GM15510 (cell line): ENCODE measurements around the gene C7.

ENCODE experiments used
- POLR2A ChIP-seq: IDR thresholded peaks from 3 replicates; pipeline ENCODE4 v1.6.1; 2011; ENCODE audit warnings: borderline replicate concordance; ENCODE audit not compliant: insufficient read length; ENCODE audit errors: extremely low read depth

C7 gene

GRCh38 chr5:40976041-40976440 is 66.7 kb downstream of the C7 start:
- TF ChIP-seq POLR2A, result no peak

- no peak for TF ChIP-seq POLR2A
These were observed 67.5 kb downstream of the C7 start for GRCh38 chr5:40976836-40977235.

- no peak for TF ChIP-seq POLR2A
These were observed 72.1 kb downstream of the C7 start for GRCh38 chr5:40981420-40981819.

- TF ChIP-seq POLR2A, result no peak
These were observed 74.5 kb downstream of the C7 start for GRCh38 chr5:40983781-40984180.

GRCh38 chr5:40984884-40985283 is 75.6 kb downstream of the C7 start:
- TF ChIP-seq POLR2A, result no peak

- no peak for TF ChIP-seq POLR2A
These were observed 76.2 kb downstream of the C7 start for GRCh38 chr5:40985501-40985900.

- TF ChIP-seq POLR2A, result no peak
These were observed 77.4 kb downstream of the C7 start for GRCh38 chr5:40986666-40987065.

- no peak for TF ChIP-seq POLR2A
These were observed 78.1 kb downstream of the C7 start for GRCh38 chr5:40987349-40987748.

- no peak for TF ChIP-seq POLR2A
These were observed 79.6 kb downstream of the C7 start for GRCh38 chr5:40988746-40989510.

GRCh38 chr5:40991168-40991980 is 82.1 kb downstream of the C7 start:
- no peak for TF ChIP-seq POLR2A

GRCh38 chr5:40991981-40992559 is 82.8 kb downstream of the C7 start:
- TF ChIP-seq POLR2A, result no peak

GRCh38 chr5:40995801-40996586 is 86.7 kb downstream of the C7 start:
- TF ChIP-seq POLR2A, result no peak

- no peak for TF ChIP-seq POLR2A
These were observed 89.8 kb downstream of the C7 start for GRCh38 chr5:40999142-40999541.

- TF ChIP-seq POLR2A, result no peak
These were observed 90.7 kb downstream of the C7 start for GRCh38 chr5:40999966-41000365.
